Measurements from ENCODE around the gene ZGPAT. TPM values are rescaled to one million over a fixed set of nuclear protein-coding genes. Genes with fewer than 3 reads are reported as not detected.
A peak's percentile ranks its signal among the peaks of the same experiment; 100 is the strongest.

ZGPAT gene
- total and polyA plus RNA-seq, 10 of the 15 experiments (the other 5 are each of a cell fraction or from before 2014, with no cell fraction given): 0.58 to 52.9 (median 18.0) TPM

DNA sequence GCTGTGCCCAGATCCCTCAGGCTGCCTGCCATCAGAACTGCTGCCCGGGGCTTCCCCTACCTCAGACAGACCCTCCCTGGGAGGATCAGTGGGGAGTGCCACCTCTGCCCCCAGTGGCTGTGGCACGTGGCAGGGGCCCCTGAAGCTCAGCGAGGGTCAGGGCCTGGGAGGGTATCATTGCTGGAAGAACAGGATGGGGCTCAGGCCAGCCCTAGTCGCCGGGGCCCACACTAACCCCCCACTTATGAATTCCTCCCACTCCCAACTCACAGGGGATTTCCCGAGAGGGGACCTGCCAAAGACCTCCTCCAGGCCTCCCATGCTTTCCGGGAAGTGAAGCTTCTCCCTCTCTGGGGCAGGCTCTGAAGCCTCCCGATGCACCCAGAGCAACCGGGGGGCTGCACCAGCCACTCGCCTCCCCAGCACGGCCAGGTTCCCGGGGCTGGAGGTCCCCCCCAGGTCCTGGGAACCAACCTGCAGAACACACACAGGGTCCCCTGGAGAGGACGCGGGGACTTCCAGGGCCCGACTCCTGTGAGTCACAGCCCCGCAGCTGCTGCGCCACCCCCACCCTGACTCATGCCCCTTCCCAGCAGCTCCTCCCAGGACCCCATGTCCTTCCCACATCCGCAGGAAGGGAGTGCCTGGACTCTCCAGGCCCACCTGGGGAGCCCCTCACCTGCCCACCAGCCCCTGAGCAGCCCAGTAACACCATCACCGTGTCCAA is 8.9 kb upstream of the ZGPAT start (continued):
- TF ChIP-seq, protein P1, sequence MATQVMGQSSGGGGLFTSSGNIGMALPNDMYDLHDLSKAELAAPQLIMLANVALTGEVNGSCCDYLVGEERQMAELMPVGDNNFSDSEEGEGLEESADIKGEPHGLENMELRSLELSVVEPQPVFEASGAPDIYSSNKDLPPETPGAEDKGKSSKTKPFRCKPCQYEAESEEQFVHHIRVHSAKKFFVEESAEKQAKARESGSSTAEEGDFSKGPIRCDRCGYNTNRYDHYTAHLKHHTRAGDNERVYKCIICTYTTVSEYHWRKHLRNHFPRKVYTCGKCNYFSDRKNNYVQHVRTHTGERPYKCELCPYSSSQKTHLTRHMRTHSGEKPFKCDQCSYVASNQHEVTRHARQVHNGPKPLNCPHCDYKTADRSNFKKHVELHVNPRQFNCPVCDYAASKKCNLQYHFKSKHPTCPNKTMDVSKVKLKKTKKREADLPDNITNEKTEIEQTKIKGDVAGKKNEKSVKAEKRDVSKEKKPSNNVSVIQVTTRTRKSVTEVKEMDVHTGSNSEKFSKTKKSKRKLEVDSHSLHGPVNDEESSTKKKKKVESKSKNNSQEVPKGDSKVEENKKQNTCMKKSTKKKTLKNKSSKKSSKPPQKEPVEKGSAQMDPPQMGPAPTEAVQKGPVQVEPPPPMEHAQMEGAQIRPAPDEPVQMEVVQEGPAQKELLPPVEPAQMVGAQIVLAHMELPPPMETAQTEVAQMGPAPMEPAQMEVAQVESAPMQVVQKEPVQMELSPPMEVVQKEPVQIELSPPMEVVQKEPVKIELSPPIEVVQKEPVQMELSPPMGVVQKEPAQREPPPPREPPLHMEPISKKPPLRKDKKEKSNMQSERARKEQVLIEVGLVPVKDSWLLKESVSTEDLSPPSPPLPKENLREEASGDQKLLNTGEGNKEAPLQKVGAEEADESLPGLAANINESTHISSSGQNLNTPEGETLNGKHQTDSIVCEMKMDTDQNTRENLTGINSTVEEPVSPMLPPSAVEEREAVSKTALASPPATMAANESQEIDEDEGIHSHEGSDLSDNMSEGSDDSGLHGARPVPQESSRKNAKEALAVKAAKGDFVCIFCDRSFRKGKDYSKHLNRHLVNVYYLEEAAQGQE (IDR thresholded peaks at IDR 0.05; ENCODE audit: low read depth, low read length): no peak
- TF ChIP-seq SIX5 (IDR thresholded peaks at IDR 0.05; ENCODE audit: low read depth, low read length, severe bottlenecking) (no peak), MEF2B (IDR thresholded peaks at IDR 0.05; ENCODE audit: partially characterized antibody, poor library complexity, severe bottlenecking) (peak; percentile 65), NR2F1 (conservative IDR thresholded peaks at IDR 0.05) (no peak; the same call in 1 of the 2 replicates), MYB (IDR thresholded peaks at IDR 0.05; ENCODE audit: borderline replicate concordance, low read depth, low read length) (no peak), FOS (IDR thresholded peaks at IDR 0.05; ENCODE audit: borderline replicate concordance, extremely low read depth, insufficient read length) (no peak), ZNF384 (IDR thresholded peaks at IDR 0.05; ENCODE audit: borderline replicate concordance, low read depth, low read length) (no peak), JUND (IDR thresholded peaks at IDR 0.05; ENCODE audit: low read depth, low read length) (no peak), RFX5 (IDR thresholded peaks at IDR 0.05; ENCODE audit: low read depth, low read length) (no peak), GATAD2B (conservative IDR thresholded peaks at IDR 0.05; ENCODE audit: low read depth) (peak; percentile 39; the same call in 1 of the 2 replicates), TCF7 (IDR thresholded peaks at IDR 0.05; ENCODE audit: borderline replicate concordance) (no peak), YY1 (IDR thresholded peaks at IDR 0.05; ENCODE audit: low read depth, low read length) (no peak), ZNF207 (IDR thresholded peaks at IDR 0.05; ENCODE audit: borderline replicate concordance) (no peak), NBN (IDR thresholded peaks at IDR 0.05) (no peak), TAF1 (IDR thresholded peaks at IDR 0.05; ENCODE audit: borderline replicate concordance, low read depth, low read length) (no peak), BACH1 (IDR thresholded peaks at IDR 0.05; ENCODE audit: borderline replicate concordance) (no peak), SREBF2 (IDR thresholded peaks at IDR 0.05; ENCODE audit: low read length) (no peak), ZNF217 (IDR thresholded peaks at IDR 0.05) (no peak), CREM (IDR thresholded peaks at IDR 0.05; ENCODE audit: low read depth) (peak; percentile 36; the same call in 1 of the 2 replicates)
- TF ChIP-seq, protein P2, sequence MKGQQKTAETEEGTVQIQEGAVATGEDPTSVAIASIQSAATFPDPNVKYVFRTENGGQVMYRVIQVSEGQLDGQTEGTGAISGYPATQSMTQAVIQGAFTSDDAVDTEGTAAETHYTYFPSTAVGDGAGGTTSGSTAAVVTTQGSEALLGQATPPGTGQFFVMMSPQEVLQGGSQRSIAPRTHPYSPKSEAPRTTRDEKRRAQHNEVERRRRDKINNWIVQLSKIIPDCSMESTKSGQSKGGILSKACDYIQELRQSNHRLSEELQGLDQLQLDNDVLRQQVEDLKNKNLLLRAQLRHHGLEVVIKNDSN (IDR thresholded peaks at IDR 0.05; ENCODE audit: borderline replicate concordance, extremely low read length, insufficient read depth, low read depth, low read length): no peak
- TF ChIP-seq, protein P3, sequence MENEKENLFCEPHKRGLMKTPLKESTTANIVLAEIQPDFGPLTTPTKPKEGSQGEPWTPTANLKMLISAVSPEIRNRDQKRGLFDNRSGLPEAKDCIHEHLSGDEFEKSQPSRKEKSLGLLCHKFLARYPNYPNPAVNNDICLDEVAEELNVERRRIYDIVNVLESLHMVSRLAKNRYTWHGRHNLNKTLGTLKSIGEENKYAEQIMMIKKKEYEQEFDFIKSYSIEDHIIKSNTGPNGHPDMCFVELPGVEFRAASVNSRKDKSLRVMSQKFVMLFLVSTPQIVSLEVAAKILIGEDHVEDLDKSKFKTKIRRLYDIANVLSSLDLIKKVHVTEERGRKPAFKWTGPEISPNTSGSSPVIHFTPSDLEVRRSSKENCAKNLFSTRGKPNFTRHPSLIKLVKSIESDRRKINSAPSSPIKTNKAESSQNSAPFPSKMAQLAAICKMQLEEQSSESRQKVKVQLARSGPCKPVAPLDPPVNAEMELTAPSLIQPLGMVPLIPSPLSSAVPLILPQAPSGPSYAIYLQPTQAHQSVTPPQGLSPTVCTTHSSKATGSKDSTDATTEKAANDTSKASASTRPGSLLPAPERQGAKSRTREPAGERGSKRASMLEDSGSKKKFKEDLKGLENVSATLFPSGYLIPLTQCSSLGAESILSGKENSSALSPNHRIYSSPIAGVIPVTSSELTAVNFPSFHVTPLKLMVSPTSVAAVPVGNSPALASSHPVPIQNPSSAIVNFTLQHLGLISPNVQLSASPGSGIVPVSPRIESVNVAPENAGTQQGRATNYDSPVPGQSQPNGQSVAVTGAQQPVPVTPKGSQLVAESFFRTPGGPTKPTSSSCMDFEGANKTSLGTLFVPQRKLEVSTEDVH (IDR thresholded peaks at IDR 0.05; ENCODE audit: low read depth, partially characterized antibody): no peak
- TF ChIP-seq, protein P4, sequence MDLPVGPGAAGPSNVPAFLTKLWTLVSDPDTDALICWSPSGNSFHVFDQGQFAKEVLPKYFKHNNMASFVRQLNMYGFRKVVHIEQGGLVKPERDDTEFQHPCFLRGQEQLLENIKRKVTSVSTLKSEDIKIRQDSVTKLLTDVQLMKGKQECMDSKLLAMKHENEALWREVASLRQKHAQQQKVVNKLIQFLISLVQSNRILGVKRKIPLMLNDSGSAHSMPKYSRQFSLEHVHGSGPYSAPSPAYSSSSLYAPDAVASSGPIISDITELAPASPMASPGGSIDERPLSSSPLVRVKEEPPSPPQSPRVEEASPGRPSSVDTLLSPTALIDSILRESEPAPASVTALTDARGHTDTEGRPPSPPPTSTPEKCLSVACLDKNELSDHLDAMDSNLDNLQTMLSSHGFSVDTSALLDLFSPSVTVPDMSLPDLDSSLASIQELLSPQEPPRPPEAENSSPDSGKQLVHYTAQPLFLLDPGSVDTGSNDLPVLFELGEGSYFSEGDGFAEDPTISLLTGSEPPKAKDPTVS (IDR thresholded peaks at IDR 0.05; ENCODE audit: low read depth, low read length): no peak

Data from GM12878 (cell line).